Large intestine (tissue), 3 donors: ENCODE measurements around the gene NPFFR2. TPM values are rescaled to one million over a fixed set of nuclear protein-coding genes. Genes with fewer than 3 reads are reported as not detected.
"Not testable (repeated sequence)": the region's sequence is repeated elsewhere in the genome, so short reads cannot be mapped to it uniquely, and the experiment has no call there.

ENCODE experiments used
- DNase-seq, 2 donors: peaks; one replicate each; pipeline versions ENCODE4 v3.0.0 to v3.0.0-alpha.2; 2013
- H3K27ac ChIP-seq: one replicate; pipeline ENCODE4 v1.5.1; 2013; ENCODE audit warnings: low read length
- H3K27me3 ChIP-seq: 2 replicates; pipeline ENCODE4 v1.6.1; 2013; ENCODE audit warnings: low read length; ENCODE audit not compliant: control insufficient read depth, insufficient read depth
- H3K36me3 ChIP-seq: 2 replicates; pipeline ENCODE4 v1.6.1; 2013; ENCODE audit warnings: low read length; ENCODE audit not compliant: control insufficient read depth, insufficient read depth
- H3K4me1 ChIP-seq: one replicate; pipeline ENCODE4 v1.6.1; 2013; ENCODE audit warnings: low read length; ENCODE audit not compliant: control insufficient read depth, insufficient read depth
- H3K4me3 ChIP-seq: one replicate; pipeline ENCODE4 v1.5.1; 2013; ENCODE audit warnings: low read length
- H3K9me3 ChIP-seq: one replicate; pipeline ENCODE4 v1.6.1; 2013; ENCODE audit warnings: mild to moderate bottlenecking, low read depth, low read length, moderate library complexity; ENCODE audit not compliant: control insufficient read depth
- WGBS: methylation state at CpG from one replicate; pipeline ENCODE4 v1.1.5; 2013; ENCODE audit warnings: low lambda C conversion rate; ENCODE audit not compliant: insufficient coverage; 5-methylcytosine and 5-hydroxymethylcytosine counted together
- polyA plus RNA-seq: library from polyadenylated mRNA; unstranded; fragments of 120-200 nt; gene quantifications from one replicate; pipeline ENCODE4 v1.2.1, GENCODE V29; 2013

Gene NPFFR2
- polyA plus RNA-seq, 1 donor: not detected

- Histone ChIP-seq H3K27ac (no peak overlapping the region), H3K9me3 (no peaks in the 10 kb centered on the region), H3K36me3 (no peaks in the 10 kb centered on the region), H3K4me1 (no peaks in the 10 kb centered on the region), H3K4me3 (no peak overlapping the region), H3K27me3 (no peaks in the 10 kb centered on the region)
- WGBS: 75% methylated on average over 2 of the region's 2 CpGs
- no peak for DNase-seq
Measured at GRCh38 chr4:72063726-72064125, 31.9 kb downstream of the NPFFR2 start.

- 71% methylated on average over 1 of the region's 7 CpGs for WGBS
- H3K27me3 ChIP-seq: no peaks in the 10 kb centered on the region
- H3K4me1 ChIP-seq: no peaks in the 10 kb centered on the region
- no peak overlapping the region for H3K27ac ChIP-seq
- no peak overlapping the region for H3K4me3 ChIP-seq
- DNase-seq: no peak
- H3K9me3 ChIP-seq: no peaks in the 10 kb centered on the region
- H3K36me3 ChIP-seq: no peaks in the 10 kb centered on the region
Measured at GRCh38 chr4:72067051-72067450, 35.3 kb downstream of the NPFFR2 start.

GRCh38 chr4:72073816-72074215 is 42.0 kb downstream of the NPFFR2 start:
- Histone ChIP-seq H3K27me3 (no peaks in the 10 kb centered on the region), H3K4me1 (no peaks in the 10 kb centered on the region), H3K4me3 (no peak overlapping the region), H3K27ac (no peak overlapping the region), H3K36me3 (no peaks in the 10 kb centered on the region), H3K9me3 (no peaks in the 10 kb centered on the region)
- no peak for DNase-seq

- Histone ChIP-seq H3K27ac (no peak overlapping the region), H3K4me3 (no peak overlapping the region), H3K4me1 (no peaks in the 10 kb centered on the region), H3K27me3 (no peaks in the 10 kb centered on the region), H3K36me3 (no peaks in the 10 kb centered on the region), H3K9me3 (no peaks in the 10 kb centered on the region)
- DNase-seq: no peak
Measured at GRCh38 chr4:72076562-72076961, 44.8 kb downstream of the NPFFR2 start.

- WGBS: 76% methylated on average over 2 of the region's 2 CpGs
- Histone ChIP-seq H3K36me3 (no peaks in the 10 kb centered on the region), H3K27ac (no peak overlapping the region), H3K4me1 (no peaks in the 10 kb centered on the region), H3K4me3 (no peak overlapping the region), H3K9me3 (no peaks in the 10 kb centered on the region), H3K27me3 (no peaks in the 10 kb centered on the region)
- no peak for DNase-seq
Measured at GRCh38 chr4:72077346-72077745, 45.5 kb downstream of the NPFFR2 start.

- Histone ChIP-seq H3K36me3 (no peaks in the 10 kb centered on the region), H3K27ac (no peak overlapping the region), H3K9me3 (no peaks in the 10 kb centered on the region), H3K4me1 (no peaks in the 10 kb centered on the region), H3K27me3 (no peaks in the 10 kb centered on the region), H3K4me3 (no peak overlapping the region)
- no peak for DNase-seq
- 60% methylated on average over 1 of the region's 3 CpGs for WGBS
Measured at GRCh38 chr4:72084587-72085011, 52.8 kb downstream of the NPFFR2 start.

GRCh38 chr4:72090606-72091005 is 58.8 kb downstream of the NPFFR2 start:
- not testable (repeated sequence) for DNase-seq, H3K4me3 ChIP-seq
- WGBS: no CpG with 5 or more reads among the region's 2 CpGs

GRCh38 chr4:72094059-72094797 is 62.4 kb downstream of the NPFFR2 start:
- Histone ChIP-seq H3K4me3 (no peak overlapping the region), H3K36me3 (no peaks in the 10 kb centered on the region), H3K4me1 (no peaks in the 10 kb centered on the region), H3K27me3 (no peaks in the 10 kb centered on the region), H3K9me3 (no peaks in the 10 kb centered on the region), H3K27ac (no peak overlapping the region)
- DNase-seq: no peak
- no CpG with 5 or more reads among the region's 5 CpGs for WGBS

More at GRCh38 chr4:72090606-72091005, 58.8 kb downstream of the NPFFR2 start:
- H3K4me1 ChIP-seq, H3K9me3 ChIP-seq, H3K27me3 ChIP-seq, H3K36me3 ChIP-seq, H3K27ac ChIP-seq: not testable (repeated sequence)

- Histone ChIP-seq H3K4me1 (no peaks in the 10 kb centered on the region), H3K4me3 (no peak overlapping the region), H3K9me3 (no peaks in the 10 kb centered on the region), H3K36me3 (no peaks in the 10 kb centered on the region), H3K27me3 (no peaks in the 10 kb centered on the region), H3K27ac (no peak overlapping the region)
- DNase-seq: no peak
Measured at GRCh38 chr4:72107456-72107855, 75.7 kb downstream of the NPFFR2 start.

- Histone ChIP-seq H3K27me3 (no peaks in the 10 kb centered on the region), H3K27ac (no peak overlapping the region), H3K4me1 (no peaks in the 10 kb centered on the region), H3K9me3 (no peaks in the 10 kb centered on the region), H3K4me3 (no peak overlapping the region), H3K36me3 (no peaks in the 10 kb centered on the region)
- no CpG with 5 or more reads among the region's 2 CpGs for WGBS
- DNase-seq: no peak
Measured at GRCh38 chr4:72109364-72109763, 77.6 kb downstream of the NPFFR2 start.

GRCh38 chr4:72109959-72110497 is 78.2 kb downstream of the NPFFR2 start:
- no peak overlapping the region for H3K4me3 ChIP-seq
- H3K27ac ChIP-seq: no peak overlapping the region
- no peaks in the 10 kb centered on the region for H3K4me1 ChIP-seq
- H3K36me3 ChIP-seq: no peaks in the 10 kb centered on the region
- no peak for DNase-seq
- no CpG with 5 or more reads among the region's 2 CpGs for WGBS
- H3K9me3 ChIP-seq: no peaks in the 10 kb centered on the region
- no peaks in the 10 kb centered on the region for H3K27me3 ChIP-seq
